Osteocyte (in vitro differentiated cells): ENCODE measurements around the gene HACD2. TPM values are rescaled to one million over a fixed set of nuclear protein-coding genes. Genes with fewer than 3 reads are reported as not detected.
A peak's percentile ranks its signal among the peaks of the same experiment; 100 is the strongest.

ENCODE experiments used
- DNase-seq: peaks from one replicate; pipeline ENCODE4 v3.0.0; 2021; ENCODE audit warnings: mixed read lengths; ENCODE audit not compliant: unreplicated experiment; ENCODE audit errors: extremely low spot score
- H3K27ac Mint-ChIP-seq: one replicate; pipeline ENCODE4 v1.8.0; 2021; ENCODE audit warnings: mild to moderate bottlenecking, mixed read lengths; ENCODE audit not compliant: unreplicated experiment
- H3K27me3 Mint-ChIP-seq: one replicate; pipeline ENCODE4 v1.8.0; 2021; ENCODE audit warnings: mixed read lengths; ENCODE audit not compliant: unreplicated experiment
- H3K36me3 Mint-ChIP-seq: one replicate; pipeline ENCODE4 v1.8.0; 2021; ENCODE audit warnings: mixed read lengths; ENCODE audit not compliant: unreplicated experiment
- H3K4me1 Mint-ChIP-seq: one replicate; pipeline ENCODE4 v1.8.0; 2021; ENCODE audit warnings: mixed read lengths; ENCODE audit not compliant: unreplicated experiment
- H3K4me3 Mint-ChIP-seq: one replicate; pipeline ENCODE4 v1.8.0; 2021; ENCODE audit warnings: mild to moderate bottlenecking, moderate library complexity, mixed read lengths; ENCODE audit not compliant: unreplicated experiment
- H3K9me3 Mint-ChIP-seq: one replicate; pipeline ENCODE4 v1.8.0; 2021; ENCODE audit warnings: mixed read lengths; ENCODE audit not compliant: unreplicated experiment
- total RNA-seq: library from RNA; stranded (reverse); gene quantifications from 2 replicates; pipeline ENCODE4 v1.2.1, GENCODE V29; 2021
- TF ChIP-seq, protein P1 (sequence below): fragments of 200-600 bp; sonication (generic); IDR thresholded peaks from 2 replicates; pipeline ENCODE4 v1.5.0; 2021; ENCODE audit warnings: antibody characterized with exemption, mild to moderate bottlenecking, moderate library complexity

The HACD2 gene
- total RNA-seq, 1 donor from 2014 or later, result 63.8 TPM

DNA sequence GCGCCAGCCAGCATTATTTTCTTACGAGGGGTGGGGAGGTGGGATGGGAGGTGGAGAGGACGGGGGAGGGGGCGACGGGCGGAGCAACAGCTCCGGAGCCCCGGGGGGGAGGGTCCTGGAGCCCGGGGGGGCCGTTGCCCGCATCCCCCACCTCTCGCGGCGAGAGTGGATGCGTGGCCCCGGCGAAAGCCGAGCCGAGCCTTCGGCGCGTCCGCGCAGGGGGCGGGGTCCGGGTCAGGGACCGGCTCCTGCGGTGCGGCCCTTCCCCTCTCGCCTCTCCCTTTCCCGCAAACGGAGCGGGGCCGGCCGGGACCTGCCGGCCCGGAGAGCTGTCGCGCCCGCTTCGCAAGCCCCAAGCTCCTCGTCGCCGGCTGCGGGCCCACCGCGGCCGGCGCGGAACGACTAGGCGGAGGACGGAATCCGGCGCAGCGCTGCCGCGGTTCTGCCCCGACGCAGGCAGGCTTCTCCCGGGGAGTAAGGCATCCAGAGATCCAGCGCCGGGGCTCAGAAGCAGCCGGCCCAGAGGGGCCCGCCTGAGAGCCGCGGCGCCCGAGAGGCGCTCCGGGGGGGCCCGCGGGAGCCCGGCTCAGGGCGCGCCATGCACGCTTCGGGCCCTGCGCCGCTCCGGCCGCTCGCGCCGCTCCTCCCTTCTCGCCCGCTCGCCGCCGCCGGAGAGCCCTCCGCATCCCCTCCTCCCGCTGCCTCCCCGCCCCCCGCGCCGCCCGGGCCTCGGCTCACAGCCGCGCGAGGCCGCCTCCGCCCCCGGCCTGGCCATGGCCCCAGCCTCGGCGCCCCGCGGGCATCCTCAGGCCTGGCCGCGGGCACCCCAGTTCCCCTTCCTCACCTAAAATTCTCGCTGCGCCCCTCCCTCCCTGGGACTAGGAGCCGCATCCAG lies 135.5 kb downstream of the HACD2 start:
- TF ChIP-seq, protein P1, sequence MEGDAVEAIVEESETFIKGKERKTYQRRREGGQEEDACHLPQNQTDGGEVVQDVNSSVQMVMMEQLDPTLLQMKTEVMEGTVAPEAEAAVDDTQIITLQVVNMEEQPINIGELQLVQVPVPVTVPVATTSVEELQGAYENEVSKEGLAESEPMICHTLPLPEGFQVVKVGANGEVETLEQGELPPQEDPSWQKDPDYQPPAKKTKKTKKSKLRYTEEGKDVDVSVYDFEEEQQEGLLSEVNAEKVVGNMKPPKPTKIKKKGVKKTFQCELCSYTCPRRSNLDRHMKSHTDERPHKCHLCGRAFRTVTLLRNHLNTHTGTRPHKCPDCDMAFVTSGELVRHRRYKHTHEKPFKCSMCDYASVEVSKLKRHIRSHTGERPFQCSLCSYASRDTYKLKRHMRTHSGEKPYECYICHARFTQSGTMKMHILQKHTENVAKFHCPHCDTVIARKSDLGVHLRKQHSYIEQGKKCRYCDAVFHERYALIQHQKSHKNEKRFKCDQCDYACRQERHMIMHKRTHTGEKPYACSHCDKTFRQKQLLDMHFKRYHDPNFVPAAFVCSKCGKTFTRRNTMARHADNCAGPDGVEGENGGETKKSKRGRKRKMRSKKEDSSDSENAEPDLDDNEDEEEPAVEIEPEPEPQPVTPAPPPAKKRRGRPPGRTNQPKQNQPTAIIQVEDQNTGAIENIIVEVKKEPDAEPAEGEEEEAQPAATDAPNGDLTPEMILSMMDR, result no peak
- peak overlapping the region; percentile 73 for H3K4me3 Mint-ChIP-seq
- H3K36me3 Mint-ChIP-seq, result no peaks in the 10 kb centered on the region
- no peak for DNase-seq
- H3K9me3 Mint-ChIP-seq, result no peaks in the 10 kb centered on the region
- H3K27me3 Mint-ChIP-seq, result peaks cover 42% of the 10 kb centered on the region
- no peak overlapping the region for H3K27ac Mint-ChIP-seq
- peaks cover 13% of the 10 kb centered on the region for H3K4me1 Mint-ChIP-seq

GRCh38 chr3:123448536-123449101 lies 136.2 kb downstream of the HACD2 start, which contains the start of gene ADCY5:
TSS of gene ADCY5 (minus strand) at chr3:123449090. CDS start at chr3:123448545, 545 bp downstream.
- TF ChIP-seq, protein P1, result no peak
- no peaks in the 10 kb centered on the region for H3K36me3 Mint-ChIP-seq
- H3K4me3 Mint-ChIP-seq, result peak within 1 kb of the TSS; percentile 73
- H3K4me1 Mint-ChIP-seq, result peaks cover 13% of the 10 kb centered on the region
- H3K27ac Mint-ChIP-seq, result no peak within 1 kb of the TSS
- no peaks in the 10 kb centered on the region for H3K9me3 Mint-ChIP-seq
- DNase-seq, result no peak
- peaks cover 44% of the 10 kb centered on the region for H3K27me3 Mint-ChIP-seq

GRCh38 chr3:123447749-123448517 lies 136.9 kb downstream of the HACD2 start:
- Mint-ChIP-seq H3K27me3 (peaks cover 46% of the 10 kb centered on the region), H3K36me3 (no peaks in the 10 kb centered on the region), H3K4me3 (peak overlapping the region; percentile 67), H3K9me3 (no peaks in the 10 kb centered on the region), H3K27ac (no peak overlapping the region), H3K4me1 (peaks cover 13% of the 10 kb centered on the region)
- TF ChIP-seq, protein P1, result peak; percentile 34
- no peak for DNase-seq

- Mint-ChIP-seq H3K27ac (no peak overlapping the region), H3K4me1 (peaks cover 13% of the 10 kb centered on the region), H3K9me3 (no peaks in the 10 kb centered on the region), H3K27me3 (peaks cover 46% of the 10 kb centered on the region), H3K36me3 (peaks cover 3% of the 10 kb centered on the region), H3K4me3 (peak overlapping the region; percentile 59)
- DNase-seq, result no peak
- TF ChIP-seq, protein P1, result no peak
Observed at GRCh38 chr3:123447416-123447748, 137.5 kb downstream of the HACD2 start.
